Measurements from ENCODE around the gene CCDC63. TPM values are rescaled to one million over a fixed set of nuclear protein-coding genes. Genes with fewer than 3 reads are reported as not detected.
"Not testable (repeated sequence)": the region's sequence is repeated elsewhere in the genome, so short reads cannot be mapped to it uniquely, and the experiment has no call there.

The CCDC63 gene
- total and polyA plus RNA-seq, 5 donors, result not detected

DNA sequence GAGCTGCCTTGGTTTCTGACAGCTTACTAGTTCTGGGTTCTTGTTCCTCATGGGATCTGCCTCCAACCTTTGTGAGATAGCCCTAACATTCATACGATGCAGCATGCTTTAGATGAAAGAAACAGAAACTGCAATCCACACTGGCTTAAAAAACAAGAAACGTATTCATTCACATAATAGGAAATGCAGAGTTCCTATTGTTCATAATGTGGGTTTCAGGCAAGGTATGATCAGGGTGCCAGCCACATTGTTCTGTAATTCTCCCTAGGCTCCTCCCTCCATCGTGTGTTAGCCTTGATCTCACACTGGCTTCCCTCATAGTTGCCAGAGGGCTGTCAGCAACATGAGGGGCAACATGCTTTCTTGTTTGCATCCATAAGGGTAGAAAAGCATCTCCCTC, 2.7 kb upstream of the CCDC63 start:
- intact Hi-C loops (cut with DNase I), result no loop called here
- Histone ChIP-seq H3K27ac (ENCODE audit: low read length) (peak overlapping the region; percentile 35), H3K9me3 (ENCODE audit: control insufficient read depth, low read length) (no peaks in the 10 kb centered on the region), H3K4me1 (ENCODE audit: control insufficient read depth, insufficient read depth, low read length) (no peaks in the 10 kb centered on the region), H3K27me3 (ENCODE audit: control insufficient read depth, insufficient read depth) (no peaks in the 10 kb centered on the region), H3K4me3 (ENCODE audit: low read length) (no peak overlapping the region)
- ATAC-seq (no peak), DNase-seq (no peak)
- WGBS, result 43% methylated on average over 3 of the region's 3 CpGs

DNA sequence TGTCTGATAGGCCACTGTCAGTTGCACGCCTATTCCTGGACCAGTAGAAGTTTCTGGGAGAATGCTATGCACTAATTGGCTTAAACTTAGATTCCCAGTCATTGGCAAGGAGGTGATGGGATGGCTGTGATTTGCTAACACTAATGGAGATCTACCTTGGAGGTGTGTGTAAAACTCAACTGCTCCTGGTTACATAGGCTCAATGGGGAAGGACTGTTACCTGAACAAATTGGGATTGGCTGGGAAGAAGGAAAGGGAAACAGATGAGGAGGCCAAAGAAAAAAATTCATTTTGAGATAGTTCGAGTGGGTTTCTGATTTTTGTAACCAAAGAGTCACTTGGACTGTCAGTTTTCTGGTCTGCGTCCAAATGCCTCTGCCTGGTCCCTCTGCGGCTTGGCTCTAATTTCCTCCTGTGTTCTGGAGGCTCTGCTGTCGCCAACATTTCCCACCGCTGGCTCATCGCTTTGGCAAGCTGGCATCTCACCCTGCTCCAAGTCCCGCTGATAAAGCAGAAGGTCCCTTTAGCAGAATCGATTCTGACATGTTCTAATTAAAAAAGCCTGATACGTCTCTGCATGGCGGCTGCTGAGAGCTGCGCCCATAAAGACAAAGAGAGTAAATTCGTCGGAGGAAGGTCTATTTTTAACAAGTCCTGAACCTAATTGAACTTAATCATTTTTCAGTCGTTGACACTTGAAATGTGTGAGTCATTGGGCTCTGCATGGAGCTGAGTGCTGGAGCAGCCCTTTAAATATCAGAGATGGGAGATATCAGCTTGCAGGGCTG, 2.0 kb upstream of the CCDC63 start:
- ATAC-seq, result peak; percentile 73 to 78
- intact Hi-C loops (cut with DNase I), result no loop called here
- H3K4me3 ChIP-seq (ENCODE audit: low read length), result no peak overlapping the region
- peak; percentile 57 to 76 (median 65) for DNase-seq
- 23% methylated on average over 15 of the region's 15 CpGs for WGBS
- no peaks in the 10 kb centered on the region for H3K9me3 ChIP-seq (ENCODE audit: control insufficient read depth, low read length)
- H3K27ac ChIP-seq (ENCODE audit: low read length), result peak overlapping the region; percentile 77
- H3K4me1 ChIP-seq (ENCODE audit: control insufficient read depth, insufficient read depth, low read length), result no peaks in the 10 kb centered on the region
- no peaks in the 10 kb centered on the region for H3K27me3 ChIP-seq (ENCODE audit: control insufficient read depth, insufficient read depth)

DNA sequence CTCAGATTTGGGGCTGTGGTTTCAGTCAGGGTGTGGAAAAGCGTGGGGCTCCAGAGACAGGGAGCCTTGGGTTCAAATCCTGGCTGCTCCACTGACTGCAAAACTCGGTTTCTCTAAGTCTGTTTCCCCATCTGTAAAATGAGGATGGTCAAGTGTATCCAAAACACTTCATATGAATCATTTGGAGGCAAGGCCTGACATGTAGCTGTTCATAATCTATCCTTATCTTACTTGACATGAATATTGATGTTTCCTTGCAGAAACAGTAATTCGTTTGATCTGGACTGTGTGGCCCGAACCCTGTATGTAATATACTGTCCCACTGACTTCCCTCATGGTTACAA, 1.5 kb upstream of the CCDC63 start:
- ATAC-seq (no peak), DNase-seq (no peak)
- peak overlapping the region; percentile 77 for H3K27ac ChIP-seq (ENCODE audit: low read length)
- WGBS, result 62% methylated on average over 4 of the region's 4 CpGs
- H3K27me3 ChIP-seq (ENCODE audit: control insufficient read depth, insufficient read depth), result no peaks in the 10 kb centered on the region
- no peaks in the 10 kb centered on the region for H3K9me3 ChIP-seq (ENCODE audit: control insufficient read depth, low read length)
- no peaks in the 10 kb centered on the region for H3K4me1 ChIP-seq (ENCODE audit: control insufficient read depth, insufficient read depth, low read length)
- no peak overlapping the region for H3K4me3 ChIP-seq (ENCODE audit: low read length)
- intact Hi-C loops (cut with DNase I), result no loop called here

DNA sequence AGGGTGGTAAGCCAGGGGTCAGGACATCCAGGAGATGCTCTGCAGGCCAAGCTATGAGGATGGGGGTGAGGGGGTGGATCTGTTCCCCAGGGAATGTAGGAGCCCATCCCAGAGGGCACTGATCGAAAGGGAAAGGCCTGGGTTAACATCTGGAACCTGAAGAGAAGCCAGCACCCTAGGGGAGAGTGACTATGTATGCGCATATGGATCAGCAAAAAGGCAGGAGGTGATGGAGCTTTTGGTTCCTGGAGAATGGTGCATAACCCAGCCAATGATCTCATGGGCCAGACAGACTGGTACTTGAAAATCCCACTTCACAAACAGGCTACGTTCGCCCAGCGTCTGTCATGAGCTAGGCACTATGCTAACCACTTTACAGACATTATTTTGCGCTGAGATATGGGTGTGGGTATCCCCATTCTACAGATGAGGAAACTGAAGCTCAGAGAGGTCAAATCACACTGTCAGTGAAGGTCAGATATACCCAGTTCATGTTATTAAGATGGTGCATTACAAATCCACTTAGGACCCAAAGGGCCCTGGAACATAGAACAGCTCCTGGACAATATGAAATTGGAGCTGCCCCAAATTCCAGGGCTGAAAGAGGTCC, 1.6 kb downstream of the CCDC63 start:
- no peak overlapping the region for H3K27ac ChIP-seq (ENCODE audit: low read length)
- no peak overlapping the region for H3K4me3 ChIP-seq (ENCODE audit: low read length)
- intact Hi-C loops (cut with DNase I), result no loop called here
- 94% methylated on average over 6 of the region's 6 CpGs for WGBS
- no peaks in the 10 kb centered on the region for H3K9me3 ChIP-seq (ENCODE audit: control insufficient read depth, low read length)
- no peak for ATAC-seq
- no peaks in the 10 kb centered on the region for H3K27me3 ChIP-seq (ENCODE audit: control insufficient read depth, insufficient read depth)
- DNase-seq, result no peak
- H3K4me1 ChIP-seq (ENCODE audit: control insufficient read depth, insufficient read depth, low read length), result no peaks in the 10 kb centered on the region

DNA sequence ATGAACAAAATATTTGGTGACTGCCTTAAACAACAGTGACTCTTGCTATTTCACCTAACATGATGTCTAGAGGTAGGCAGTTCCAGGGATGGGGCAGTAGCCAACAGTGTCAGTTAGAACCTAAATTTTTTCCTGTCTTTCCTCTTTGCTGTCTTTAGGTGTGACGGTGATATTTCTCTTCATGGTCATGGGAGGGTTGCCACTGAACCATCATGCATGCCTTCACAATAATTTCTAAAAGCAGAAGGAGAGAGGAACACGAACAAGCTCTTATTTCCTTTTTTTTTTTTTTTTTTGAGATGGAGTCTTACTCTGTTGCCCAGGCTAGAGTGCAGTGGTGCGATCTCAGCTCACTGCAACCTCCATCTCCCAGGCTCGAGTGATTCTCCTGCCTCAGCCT, 2.4 kb downstream of the CCDC63 start:
- intact Hi-C loops (cut with DNase I), result no loop called here
- ATAC-seq (no peak), DNase-seq (no peak)

DNA sequence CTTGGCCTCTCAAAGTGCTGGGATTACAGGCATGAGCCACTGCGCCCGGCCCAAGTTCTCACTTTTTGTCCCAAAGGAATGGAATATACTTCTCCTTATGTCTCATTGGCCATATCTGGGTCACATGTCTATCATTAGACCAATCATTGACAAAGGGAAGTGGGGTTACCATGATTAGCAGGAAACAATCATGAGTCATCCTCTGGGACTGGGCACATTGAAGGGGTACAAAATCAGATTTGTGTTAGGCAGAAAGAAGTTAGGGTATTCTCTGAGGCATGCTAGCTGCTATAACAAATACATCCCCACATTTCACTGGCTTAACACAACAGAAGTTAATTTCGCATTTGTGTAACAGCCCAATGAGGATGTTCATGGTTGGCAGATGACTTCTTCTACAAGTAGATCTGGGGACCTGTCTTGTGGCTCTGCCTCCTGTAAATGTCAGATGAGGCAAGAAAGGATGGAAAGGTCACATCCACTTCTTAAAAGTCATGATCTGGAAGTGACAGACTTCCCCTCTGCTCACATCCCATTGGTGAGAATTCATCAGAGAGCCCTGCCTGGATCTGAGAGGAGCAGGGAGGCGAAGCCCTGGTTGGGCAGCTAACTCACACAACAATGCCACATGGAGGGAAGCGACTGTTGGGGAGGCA, 3.1 kb downstream of the CCDC63 start:
- ATAC-seq (no peak), DNase-seq (no peak)
- Histone ChIP-seq H3K27me3 (ENCODE audit: control insufficient read depth, insufficient read depth) (no peaks in the 10 kb centered on the region), H3K27ac (ENCODE audit: low read length) (no peak overlapping the region), H3K9me3 (ENCODE audit: control insufficient read depth, low read length) (no peaks in the 10 kb centered on the region), H3K4me3 (ENCODE audit: low read length) (no peak overlapping the region), H3K4me1 (ENCODE audit: control insufficient read depth, insufficient read depth, low read length) (no peaks in the 10 kb centered on the region)
- intact Hi-C loops (cut with DNase I), result no loop called here
- 88% methylated on average over 5 of the region's 5 CpGs for WGBS

More for the DNA sequence above, 2.4 kb downstream of the CCDC63 start:
- Histone ChIP-seq H3K4me1 (ENCODE audit: control insufficient read depth, insufficient read depth, low read length) (no peaks in the 10 kb centered on the region), H3K27ac (ENCODE audit: low read length) (no peak overlapping the region), H3K27me3 (ENCODE audit: control insufficient read depth, insufficient read depth) (no peaks in the 10 kb centered on the region), H3K4me3 (ENCODE audit: low read length) (no peak overlapping the region), H3K9me3 (ENCODE audit: control insufficient read depth, low read length) (no peaks in the 10 kb centered on the region)
- WGBS, result 85% methylated on average over 4 of the region's 4 CpGs

DNA sequence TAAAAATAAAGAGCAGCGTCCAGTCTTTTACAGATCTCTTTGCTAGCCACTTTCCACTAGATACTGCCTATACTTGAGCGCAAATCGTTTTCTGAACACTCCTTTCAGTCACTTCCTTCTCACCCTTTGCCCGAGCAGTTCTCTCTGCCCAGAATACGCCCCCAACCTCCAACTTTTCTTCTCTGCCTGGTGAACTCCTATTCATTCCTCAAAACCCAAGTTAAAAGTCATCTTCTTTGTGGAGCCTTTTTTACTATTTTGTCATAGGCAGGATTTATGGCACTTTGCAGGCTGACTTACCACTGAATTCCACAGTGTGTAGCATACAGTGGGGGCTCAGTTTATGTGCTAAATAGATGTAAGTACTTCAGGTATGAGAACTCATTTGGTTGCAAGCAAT, 4.0 kb downstream of the CCDC63 start:
- Histone ChIP-seq H3K27me3 (ENCODE audit: control insufficient read depth, insufficient read depth) (no peaks in the 10 kb centered on the region), H3K4me3 (ENCODE audit: low read length) (no peak overlapping the region), H3K27ac (ENCODE audit: low read length) (no peak overlapping the region), H3K4me1 (ENCODE audit: control insufficient read depth, insufficient read depth, low read length) (no peaks in the 10 kb centered on the region), H3K9me3 (ENCODE audit: control insufficient read depth, low read length) (no peaks in the 10 kb centered on the region)
- no peak for ATAC-seq
- DNase-seq, result no peak
- 71% methylated on average over 5 of the region's 5 CpGs for WGBS
- intact Hi-C loops (cut with DNase I), result no loop called here

DNA sequence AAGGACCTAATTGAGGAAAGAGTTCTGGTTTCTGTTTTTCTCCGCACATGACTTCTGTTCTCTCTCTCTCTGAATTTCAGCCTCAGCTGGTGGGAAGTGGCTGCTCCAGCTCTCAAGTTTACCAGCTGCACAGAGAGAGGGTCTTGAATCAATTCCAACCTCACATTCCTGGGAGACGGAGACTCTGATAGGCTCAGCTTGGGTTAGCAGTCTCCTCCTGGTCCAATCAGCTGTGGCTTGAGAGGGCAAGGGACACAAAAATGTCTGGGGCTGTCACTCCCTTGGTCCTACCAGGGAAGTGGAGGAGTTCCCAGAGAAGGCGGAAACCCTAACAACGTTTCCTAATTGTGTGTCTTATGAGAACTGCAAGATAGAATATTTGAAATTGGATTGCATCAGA, 7.0 kb downstream of the CCDC63 start:
- H3K9me3 ChIP-seq (ENCODE audit: control insufficient read depth, low read length), result no peaks in the 10 kb centered on the region
- ATAC-seq (peak; percentile 18 to 45), DNase-seq (no peak)
- no peaks in the 10 kb centered on the region for H3K4me1 ChIP-seq (ENCODE audit: control insufficient read depth, insufficient read depth, low read length)
- intact Hi-C loops (cut with DNase I), result no loop called here
- no peaks in the 10 kb centered on the region for H3K27me3 ChIP-seq (ENCODE audit: control insufficient read depth, insufficient read depth)
- WGBS, result 42% methylated on average over 4 of the region's 4 CpGs
- H3K4me3 ChIP-seq (ENCODE audit: low read length), result no peak overlapping the region
- H3K27ac ChIP-seq (ENCODE audit: low read length), result no peak overlapping the region

DNA sequence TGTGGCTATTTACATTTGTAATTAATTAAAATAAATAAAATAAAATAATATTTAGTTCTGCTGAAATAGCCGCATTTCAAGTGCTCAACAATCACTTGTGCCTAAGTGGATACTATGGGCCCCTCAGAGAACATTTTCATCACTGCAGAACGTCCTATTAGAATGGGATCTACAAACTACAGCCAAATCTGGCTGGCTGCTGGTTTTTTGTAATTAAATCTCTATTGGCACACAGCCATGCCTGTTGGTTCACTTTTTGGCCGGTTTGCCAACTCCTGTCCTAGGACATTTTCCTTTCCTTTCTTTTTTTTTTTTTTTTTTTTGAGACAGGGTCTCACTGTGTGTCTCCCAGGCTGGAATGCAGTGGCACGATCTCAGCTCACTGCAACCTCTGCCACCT, 9.8 kb downstream of the CCDC63 start:
- no peak overlapping the region for H3K27ac ChIP-seq (ENCODE audit: low read length)
- DNase-seq (no peak), ATAC-seq (no peak)
- no peak overlapping the region for H3K4me3 ChIP-seq (ENCODE audit: low read length)
- no peaks in the 10 kb centered on the region for H3K9me3 ChIP-seq (ENCODE audit: control insufficient read depth, low read length)
- 74% methylated on average over 4 of the region's 4 CpGs for WGBS
- intact Hi-C loops (cut with DNase I), result no loop called here
- no peaks in the 10 kb centered on the region for H3K27me3 ChIP-seq (ENCODE audit: control insufficient read depth, insufficient read depth)
- H3K4me1 ChIP-seq (ENCODE audit: control insufficient read depth, insufficient read depth, low read length), result no peaks in the 10 kb centered on the region

DNA sequence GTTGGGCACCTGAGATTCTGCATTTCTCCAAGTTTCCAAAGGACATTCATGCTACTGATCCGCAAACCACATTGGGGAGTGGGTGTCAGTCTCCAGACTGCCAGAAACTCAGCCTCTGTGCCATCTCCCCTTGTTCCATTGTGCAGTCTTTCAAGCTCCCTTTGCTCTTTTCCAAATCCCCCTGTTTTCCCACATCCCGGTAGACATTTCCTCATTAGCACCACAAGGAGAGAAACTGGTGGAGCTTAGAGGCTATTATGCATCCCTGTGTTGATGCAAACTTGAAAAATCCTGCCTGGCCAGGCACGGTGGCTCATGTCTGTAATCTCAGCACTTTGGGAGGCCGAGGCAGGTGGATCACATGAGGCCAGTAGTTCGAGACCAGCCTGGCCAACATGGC, 10.7 kb downstream of the CCDC63 start:
- no peaks in the 10 kb centered on the region for H3K27me3 ChIP-seq (ENCODE audit: control insufficient read depth, insufficient read depth)
- DNase-seq (no peak), ATAC-seq (no peak)
- H3K4me3 ChIP-seq (ENCODE audit: low read length), result no peak overlapping the region
- intact Hi-C loops (cut with DNase I), result no loop called here
- WGBS, result 84% methylated on average over 5 of the region's 5 CpGs
- no peaks in the 10 kb centered on the region for H3K9me3 ChIP-seq (ENCODE audit: control insufficient read depth, low read length)
- no peaks in the 10 kb centered on the region for H3K4me1 ChIP-seq (ENCODE audit: control insufficient read depth, insufficient read depth, low read length)
- no peak overlapping the region for H3K27ac ChIP-seq (ENCODE audit: low read length)

DNA sequence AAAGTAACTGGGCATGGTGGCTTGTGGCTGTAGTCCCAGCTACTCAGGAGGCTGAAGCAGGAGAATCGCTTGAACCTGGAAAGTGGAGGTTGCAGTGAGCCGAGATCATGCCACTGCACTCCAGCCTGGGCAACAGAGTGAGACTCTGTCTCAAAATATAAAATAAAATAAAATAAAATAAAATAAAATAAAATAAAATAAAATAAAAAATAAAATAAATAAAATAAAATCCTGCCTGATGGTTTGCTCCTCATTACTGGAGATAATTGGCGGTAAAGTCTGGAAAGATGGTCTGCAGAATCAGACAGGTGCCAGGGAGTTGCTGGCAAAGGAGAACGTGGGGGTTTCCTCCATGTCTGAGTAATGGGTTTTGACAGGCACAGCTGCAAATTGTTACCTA, 11.2 kb downstream of the CCDC63 start:
- ATAC-seq; intact Hi-C loops (cut with DNase I); H3K9me3 ChIP-seq (ENCODE audit: control insufficient read depth, low read length); H3K27me3 ChIP-seq (ENCODE audit: control insufficient read depth, insufficient read depth); H3K4me1 ChIP-seq (ENCODE audit: control insufficient read depth, insufficient read depth, low read length); H3K4me3 ChIP-seq (ENCODE audit: low read length); DNase-seq; H3K27ac ChIP-seq (ENCODE audit: low read length): not testable (repeated sequence)
- 91% methylated on average over 4 of the region's 4 CpGs for WGBS

Measured in right cardiac atrium (tissue), 5 donors.